ENCODE data around the gene EHD3.

EHD3 gene

DNA sequence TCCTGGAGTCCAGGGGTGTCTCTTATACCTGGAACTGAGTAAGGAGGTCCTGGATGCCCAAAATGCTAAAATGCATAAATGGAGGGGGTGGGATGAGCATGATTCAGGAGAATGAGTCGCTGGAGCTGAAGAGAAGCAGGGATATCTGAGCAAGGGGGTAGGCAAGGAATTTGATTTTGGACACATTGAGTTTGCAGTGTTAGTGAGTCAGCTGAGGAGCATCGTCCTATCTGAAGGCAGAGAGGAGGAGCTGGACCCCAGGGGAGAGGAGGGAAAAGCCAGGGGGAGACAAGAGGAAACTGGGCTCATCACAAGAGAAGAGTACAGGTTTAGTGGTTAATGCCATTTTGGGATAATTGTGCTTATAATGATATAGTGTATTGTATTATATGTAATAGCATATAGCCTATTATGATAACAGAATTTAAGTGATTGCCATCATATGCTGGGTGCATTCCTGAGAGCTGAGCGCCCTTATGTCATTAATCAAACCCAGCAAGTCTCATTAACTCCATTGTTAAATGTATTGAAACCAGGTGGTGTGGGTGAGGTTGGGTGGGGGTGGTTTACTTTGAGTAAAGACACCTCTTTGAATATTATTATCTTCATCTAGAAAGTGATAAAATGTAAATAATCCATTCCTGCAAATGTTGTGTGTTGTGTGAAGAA is 12.4 kb downstream of the EHD3 start:
- H3K4me3 ChIP-seq (ENCODE audit: low read length), result no peak overlapping the region

DNA sequence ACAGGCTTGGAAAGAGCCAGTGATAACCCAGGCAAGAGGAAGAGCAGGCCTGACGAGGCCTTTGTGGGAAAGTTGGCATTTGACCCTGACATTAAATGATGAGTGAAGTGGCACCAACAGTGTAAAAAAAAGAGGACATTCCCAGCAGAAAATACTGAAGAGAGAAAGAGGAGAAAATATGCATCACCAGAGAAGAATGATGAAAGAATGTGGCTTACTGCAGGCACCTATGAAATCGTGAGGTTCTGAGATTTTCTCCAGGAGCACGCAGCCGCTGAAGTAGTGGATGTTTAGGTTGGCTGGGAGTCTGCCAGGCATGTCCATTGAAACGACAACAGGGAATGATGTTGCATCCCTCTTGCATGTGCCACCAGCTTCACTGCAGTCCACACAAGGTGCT is 13.8 kb downstream of the EHD3 start:
- H3K36me3 ChIP-seq (replicated peaks; ENCODE audit: insufficient read depth, low read length), result no peaks in the 10 kb centered on the region
- TF ChIP-seq, protein P1, sequence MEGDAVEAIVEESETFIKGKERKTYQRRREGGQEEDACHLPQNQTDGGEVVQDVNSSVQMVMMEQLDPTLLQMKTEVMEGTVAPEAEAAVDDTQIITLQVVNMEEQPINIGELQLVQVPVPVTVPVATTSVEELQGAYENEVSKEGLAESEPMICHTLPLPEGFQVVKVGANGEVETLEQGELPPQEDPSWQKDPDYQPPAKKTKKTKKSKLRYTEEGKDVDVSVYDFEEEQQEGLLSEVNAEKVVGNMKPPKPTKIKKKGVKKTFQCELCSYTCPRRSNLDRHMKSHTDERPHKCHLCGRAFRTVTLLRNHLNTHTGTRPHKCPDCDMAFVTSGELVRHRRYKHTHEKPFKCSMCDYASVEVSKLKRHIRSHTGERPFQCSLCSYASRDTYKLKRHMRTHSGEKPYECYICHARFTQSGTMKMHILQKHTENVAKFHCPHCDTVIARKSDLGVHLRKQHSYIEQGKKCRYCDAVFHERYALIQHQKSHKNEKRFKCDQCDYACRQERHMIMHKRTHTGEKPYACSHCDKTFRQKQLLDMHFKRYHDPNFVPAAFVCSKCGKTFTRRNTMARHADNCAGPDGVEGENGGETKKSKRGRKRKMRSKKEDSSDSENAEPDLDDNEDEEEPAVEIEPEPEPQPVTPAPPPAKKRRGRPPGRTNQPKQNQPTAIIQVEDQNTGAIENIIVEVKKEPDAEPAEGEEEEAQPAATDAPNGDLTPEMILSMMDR (IDR thresholded peaks at IDR 0.05; ENCODE audit: low read length), result no peak
- no peak for TF ChIP-seq EZH2 (optimal IDR thresholded peaks at IDR 0.05; ENCODE audit: low read depth, low read length)
- no peak for TF ChIP-seq EZH2phosphoT487 (IDR thresholded peaks at IDR 0.05; ENCODE audit: low read length)

More for the DNA sequence above, 12.4 kb downstream of the EHD3 start:
- no peaks in the 10 kb centered on the region for H3F3A ChIP-seq (ENCODE audit: insufficient read depth, low read length)
- no peaks in the 10 kb centered on the region for H3K9me3 ChIP-seq (replicated peaks; ENCODE audit: insufficient read depth, low read length)
- no peak overlapping the region for H3K9ac ChIP-seq (ENCODE audit: low read length)
- peaks cover 6% of the 10 kb centered on the region; the same call in 1 of the 2 replicates for H3K4me1 ChIP-seq (ENCODE audit: low read length)
- no peaks in the 10 kb centered on the region for H4K20me1 ChIP-seq (ENCODE audit: insufficient read depth, low read length)
- no peak for DNase-seq
- H3K27ac ChIP-seq (ENCODE audit: low read length), result no peak overlapping the region
- H3K36me3 ChIP-seq (replicated peaks; ENCODE audit: insufficient read depth, low read length), result no peaks in the 10 kb centered on the region
- no peaks in the 10 kb centered on the region for H3K79me2 ChIP-seq (ENCODE audit: low read length)
- no peak overlapping the region for H3K4me2 ChIP-seq (ENCODE audit: low read depth, low read length)
- H3K9me2 ChIP-seq (replicated peaks; ENCODE audit: insufficient read depth, low read length), result no peaks in the 10 kb centered on the region
- no peaks in the 10 kb centered on the region for H3K27me3 ChIP-seq (replicated peaks; ENCODE audit: insufficient read depth, low read length)
- TF ChIP-seq, protein P1 (IDR thresholded peaks at IDR 0.05; ENCODE audit: low read length), result no peak
- TF ChIP-seq EZH2 (optimal IDR thresholded peaks at IDR 0.05; ENCODE audit: low read depth, low read length) (no peak), EZH2phosphoT487 (IDR thresholded peaks at IDR 0.05; ENCODE audit: low read length) (no peak)
- no peak overlapping the region for H2AFZ ChIP-seq (ENCODE audit: low read length)

DNA sequence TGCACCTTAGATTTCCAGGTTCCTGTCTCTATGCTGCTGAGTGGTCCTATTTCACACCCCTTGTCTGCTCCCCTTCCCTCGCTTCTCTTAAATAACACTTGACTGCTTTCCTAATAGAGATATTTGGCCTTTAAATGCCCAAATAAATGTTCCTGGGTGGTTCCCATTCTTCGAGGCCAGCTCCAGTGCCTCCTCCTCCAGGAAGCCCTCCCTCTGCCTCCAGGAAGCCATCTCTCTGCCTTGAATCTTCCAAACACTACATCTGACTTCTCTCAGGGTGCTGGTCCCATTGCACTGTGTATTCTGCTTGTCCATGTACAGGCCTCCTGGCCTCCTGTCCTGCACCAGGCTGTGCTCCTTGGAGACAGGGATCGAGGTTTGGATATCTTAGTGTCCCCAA is 14.2 kb downstream of the EHD3 start:
- DNase-seq, result no peak
- H3K9me2 ChIP-seq (replicated peaks; ENCODE audit: insufficient read depth, low read length), result no peaks in the 10 kb centered on the region
- H3K4me3 ChIP-seq (ENCODE audit: low read length), result no peak overlapping the region
- H3K27ac ChIP-seq (ENCODE audit: low read length), result no peak overlapping the region
- H3K9me3 ChIP-seq (replicated peaks; ENCODE audit: insufficient read depth, low read length), result no peaks in the 10 kb centered on the region
- no peaks in the 10 kb centered on the region for H3K79me2 ChIP-seq (ENCODE audit: low read length)
- H3K27me3 ChIP-seq (replicated peaks; ENCODE audit: insufficient read depth, low read length), result no peaks in the 10 kb centered on the region
- no peak overlapping the region for H3K9ac ChIP-seq (ENCODE audit: low read length)
- peaks cover 6% of the 10 kb centered on the region; the same call in 1 of the 2 replicates for H3K4me1 ChIP-seq (ENCODE audit: low read length)
- no peaks in the 10 kb centered on the region for H3F3A ChIP-seq (ENCODE audit: insufficient read depth, low read length)
- no peaks in the 10 kb centered on the region for H3K36me3 ChIP-seq (replicated peaks; ENCODE audit: insufficient read depth, low read length)
- H2AFZ ChIP-seq (ENCODE audit: low read length), result no peak overlapping the region
- no peaks in the 10 kb centered on the region for H4K20me1 ChIP-seq (ENCODE audit: insufficient read depth, low read length)
- H3K4me2 ChIP-seq (ENCODE audit: low read depth, low read length), result no peak overlapping the region
- TF ChIP-seq, protein P1 (IDR thresholded peaks at IDR 0.05; ENCODE audit: low read length), result no peak
- TF ChIP-seq EZH2phosphoT487 (IDR thresholded peaks at IDR 0.05; ENCODE audit: low read length) (no peak), EZH2 (optimal IDR thresholded peaks at IDR 0.05; ENCODE audit: low read depth, low read length) (no peak)

More for the DNA sequence above, 13.8 kb downstream of the EHD3 start:
- H2AFZ ChIP-seq (ENCODE audit: low read length), result no peak overlapping the region
- H3K9me3 ChIP-seq (replicated peaks; ENCODE audit: insufficient read depth, low read length), result no peaks in the 10 kb centered on the region
- no peak overlapping the region for H3K4me2 ChIP-seq (ENCODE audit: low read depth, low read length)
- H3F3A ChIP-seq (ENCODE audit: insufficient read depth, low read length), result no peaks in the 10 kb centered on the region
- H3K9me2 ChIP-seq (replicated peaks; ENCODE audit: insufficient read depth, low read length), result no peaks in the 10 kb centered on the region
- peaks cover 6% of the 10 kb centered on the region; the same call in 1 of the 2 replicates for H3K4me1 ChIP-seq (ENCODE audit: low read length)
- H3K79me2 ChIP-seq (ENCODE audit: low read length), result no peaks in the 10 kb centered on the region
- no peak overlapping the region for H3K4me3 ChIP-seq (ENCODE audit: low read length)
- H3K9ac ChIP-seq (ENCODE audit: low read length), result no peak overlapping the region
- H3K27me3 ChIP-seq (replicated peaks; ENCODE audit: insufficient read depth, low read length), result no peaks in the 10 kb centered on the region
- no peaks in the 10 kb centered on the region for H4K20me1 ChIP-seq (ENCODE audit: insufficient read depth, low read length)
- no peak overlapping the region for H3K27ac ChIP-seq (ENCODE audit: low read length)
- DNase-seq, result no peak

Measured in MM.1S (cell line).